HepG2 (cell line): Measurements from ENCODE around the gene ACSM5. TPM values are rescaled to one million over a fixed set of nuclear protein-coding genes. Genes with fewer than 3 reads are reported as not detected.
A peak's percentile ranks its signal among the peaks of the same experiment; 100 is the strongest.

Source experiments
- ISL2 ChIP-seq: sonication (generic); formaldehyde crosslinking; IDR thresholded peaks from 2 replicates; pipeline ENCODE4 v1.5.0; 2020; ENCODE audit warnings: missing genetic modification reagents
- JUN ChIP-seq: sonication (generic); formaldehyde crosslinking; IDR thresholded peaks from 2 replicates; pipeline ENCODE4 v1.4.0; 2020; ENCODE audit warnings: mild to moderate bottlenecking, missing genetic modification reagents
- KDM5B ChIP-seq: sonication (generic); formaldehyde crosslinking; IDR thresholded peaks from 2 replicates; pipeline ENCODE4 v1.4.0; 2020; ENCODE audit warnings: missing genetic modification reagents, mild to moderate bottlenecking, borderline replicate concordance
- MAFF ChIP-seq: IDR thresholded peaks from 2 replicates; pipeline ENCODE4 v1.6.1; 2011; ENCODE audit warnings: low read depth, low read length, improper control_type of control experiment
- NAIF1 ChIP-seq: sonication (generic); formaldehyde crosslinking; IDR thresholded peaks from 2 replicates; pipeline ENCODE4 v1.5.0; 2020; ENCODE audit warnings: mild to moderate bottlenecking, missing genetic modification reagents, borderline replicate concordance
- PHF20 ChIP-seq: sonication (generic); formaldehyde crosslinking; IDR thresholded peaks from 2 replicates; pipeline ENCODE4 v1.5.0; 2020; ENCODE audit warnings: mild to moderate bottlenecking, missing genetic modification reagents
- RBM39 ChIP-seq: fragments of 200-400 bp; formaldehyde crosslinking; IDR thresholded peaks from one replicate; pipeline ENCODE4 v1.6.1; 2018; ENCODE audit warnings: antibody characterized with exemption, mild to moderate bottlenecking, low read depth, low read length; ENCODE audit not compliant: poor library complexity, severe bottlenecking
- RORA ChIP-seq: sonication (generic); formaldehyde crosslinking; IDR thresholded peaks from 2 replicates; pipeline ENCODE4 v1.5.0; 2020; ENCODE audit warnings: mild to moderate bottlenecking, missing genetic modification reagents, moderate library complexity
- XBP1 ChIP-seq: sonication (generic); formaldehyde crosslinking; IDR thresholded peaks from 2 replicates; pipeline ENCODE4 v1.5.0; 2020; ENCODE audit warnings: missing genetic modification reagents
- YY1 ChIP-seq: IDR thresholded peaks from 2 replicates; pipeline ENCODE4 v1.6.1; 2011; ENCODE audit warnings: low read length, low read depth, moderate library complexity, mild to moderate bottlenecking; ENCODE audit not compliant: insufficient read depth, insufficient replicate concordance
- ZBTB7A ChIP-seq: sonication (generic); formaldehyde crosslinking; IDR thresholded peaks from 2 replicates; pipeline ENCODE4 v1.8.0; 2022; ENCODE audit warnings: mild to moderate bottlenecking, missing genetic modification reagents
- ZNF333 ChIP-seq: sonication (generic); formaldehyde crosslinking; IDR thresholded peaks from 2 replicates; pipeline ENCODE4 v1.4.0; 2020; ENCODE audit warnings: mild to moderate bottlenecking, missing genetic modification reagents, borderline replicate concordance
- ZNF670 ChIP-seq: sonication (generic); formaldehyde crosslinking; IDR thresholded peaks from 2 replicates; pipeline ENCODE4 v1.8.0; 2022; ENCODE audit warnings: mild to moderate bottlenecking, missing genetic modification reagents, borderline replicate concordance
- ZNF672 ChIP-seq: sonication (generic); formaldehyde crosslinking; IDR thresholded peaks from 2 replicates; pipeline ENCODE4 v1.8.1; 2022; ENCODE audit warnings: missing genetic modification reagents
- ZNF83 ChIP-seq: sonication (generic); formaldehyde crosslinking; IDR thresholded peaks from 2 replicates; pipeline ENCODE4 v1.4.0; 2020; ENCODE audit warnings: missing genetic modification reagents, mild to moderate bottlenecking, borderline replicate concordance
- polyA plus RNA-seq, 8 experiments: library from polyadenylated mRNA; depleted of rRNA in 3 of 8; stranded (reverse) in 7 of 8; unstranded in 1 of 8; fragments of >200 nt; fragmentation: Illumina TruSeq in 4 of 8; extraction: Trizol in 4 of 8; gene quantifications; 2 replicates each; pipeline versions ENCODE4 v1.2.1 to v1.2.3, GENCODE V29; 2011 to 2016; ENCODE audit warnings: low read depth in 4 of 8, missing spikeins in 1 of 8, mixed read lengths in 1 of 8; ENCODE audit not compliant: insufficient read depth in 1 of 8
- total RNA-seq, 5 experiments: library from RNA; depleted of rRNA; stranded (reverse); fragments of >200 nt; fragmentation: Illumina TruSeq; extraction: Trizol; gene quantifications; 2 replicates each; pipeline ENCODE4 v1.2.3, GENCODE V29; 2016; ENCODE audit warnings: low read depth in 1 of 5
- TF ChIP-seq, protein P1 (sequence below): sonication (generic); formaldehyde crosslinking; IDR thresholded peaks from 2 replicates; pipeline ENCODE4 v1.9.0; 2021; ENCODE audit warnings: missing genetic modification reagents, borderline replicate concordance
- TF ChIP-seq, protein P2 (sequence below): sonication (generic); formaldehyde crosslinking; IDR thresholded peaks from 2 replicates; pipeline ENCODE4 v1.4.0; 2020; ENCODE audit warnings: missing genetic modification reagents, mild to moderate bottlenecking, borderline replicate concordance
- TF ChIP-seq, protein P3 (sequence below): sonication (generic); formaldehyde crosslinking; IDR thresholded peaks from 2 replicates; pipeline ENCODE4 v1.5.0; 2020; ENCODE audit warnings: missing genetic modification reagents
- TF ChIP-seq, protein P4 (sequence below): sonication (generic); formaldehyde crosslinking; IDR thresholded peaks from 2 replicates; pipeline ENCODE4 v1.4.0; 2020; ENCODE audit warnings: missing genetic modification reagents
- TF ChIP-seq, protein P5 (sequence below): sonication (generic); formaldehyde crosslinking; IDR thresholded peaks from 2 replicates; pipeline ENCODE4 v1.8.0; 2022; ENCODE audit warnings: missing genetic modification reagents, mild to moderate bottlenecking, inconsistent platforms, borderline replicate concordance
- TF ChIP-seq, protein P6 (sequence below): sonication (generic); formaldehyde crosslinking; IDR thresholded peaks from 2 replicates; pipeline ENCODE4 v1.4.0; 2020; ENCODE audit warnings: mild to moderate bottlenecking, missing genetic modification reagents

The ACSM5 gene
- total and polyA plus RNA-seq, 2 of the 13 experiments (the other 11 are each of a cell fraction or from before 2014, with no cell fraction given): 9.1 to 15.0 TPM

DNA sequence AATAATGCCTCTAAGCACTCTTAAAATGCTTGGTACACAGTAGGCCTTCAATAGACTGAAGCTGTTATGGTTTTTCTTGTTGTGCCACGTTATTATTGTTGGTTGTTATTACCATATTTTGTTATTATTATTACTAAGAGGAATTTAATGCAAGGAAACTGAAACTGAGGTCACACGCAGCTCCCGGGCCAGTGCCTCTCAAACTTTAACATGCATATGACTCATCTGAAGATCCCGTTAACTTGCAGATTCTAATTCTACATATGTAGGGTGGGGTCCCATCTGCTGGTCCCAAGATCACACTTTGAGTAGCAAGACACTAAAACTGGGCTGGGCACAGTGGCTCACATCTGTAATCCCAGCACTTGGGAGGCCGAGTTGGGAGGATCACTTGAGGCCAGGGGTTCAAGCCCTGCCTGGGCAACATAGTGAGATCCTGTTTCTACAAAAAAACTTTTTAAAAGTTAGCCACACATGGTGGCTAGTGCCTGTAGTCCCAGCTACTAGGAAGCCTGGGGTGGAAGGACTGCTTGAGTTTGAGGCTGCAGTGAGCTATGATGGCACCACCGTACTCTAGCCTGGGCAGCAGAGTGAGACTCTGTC, 888 bp downstream of the ACSM5 start (continued):
- TF ChIP-seq, protein P1, sequence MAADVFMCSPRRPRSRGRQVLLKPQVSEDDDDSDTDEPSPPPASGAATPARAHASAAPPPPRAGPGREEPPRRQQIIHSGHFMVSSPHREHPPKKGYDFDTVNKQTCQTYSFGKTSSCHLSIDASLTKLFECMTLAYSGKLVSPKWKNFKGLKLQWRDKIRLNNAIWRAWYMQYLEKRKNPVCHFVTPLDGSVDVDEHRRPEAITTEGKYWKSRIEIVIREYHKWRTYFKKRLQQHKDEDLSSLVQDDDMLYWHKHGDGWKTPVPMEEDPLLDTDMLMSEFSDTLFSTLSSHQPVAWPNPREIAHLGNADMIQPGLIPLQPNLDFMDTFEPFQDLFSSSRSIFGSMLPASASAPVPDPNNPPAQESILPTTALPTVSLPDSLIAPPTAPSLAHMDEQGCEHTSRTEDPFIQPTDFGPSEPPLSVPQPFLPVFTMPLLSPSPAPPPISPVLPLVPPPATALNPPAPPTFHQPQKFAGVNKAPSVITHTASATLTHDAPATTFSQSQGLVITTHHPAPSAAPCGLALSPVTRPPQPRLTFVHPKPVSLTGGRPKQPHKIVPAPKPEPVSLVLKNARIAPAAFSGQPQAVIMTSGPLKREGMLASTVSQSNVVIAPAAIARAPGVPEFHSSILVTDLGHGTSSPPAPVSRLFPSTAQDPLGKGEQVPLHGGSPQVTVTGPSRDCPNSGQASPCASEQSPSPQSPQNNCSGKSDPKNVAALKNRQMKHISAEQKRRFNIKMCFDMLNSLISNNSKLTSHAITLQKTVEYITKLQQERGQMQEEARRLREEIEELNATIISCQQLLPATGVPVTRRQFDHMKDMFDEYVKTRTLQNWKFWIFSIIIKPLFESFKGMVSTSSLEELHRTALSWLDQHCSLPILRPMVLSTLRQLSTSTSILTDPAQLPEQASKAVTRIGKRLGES (CRISPR knock-in tag): no peak
- no peak for TF ChIP-seq ZNF670 (CRISPR knock-in tag)
- 0 out of 2 replicates have a peak, but pooled peaks have one; percentile 39 for TF ChIP-seq NAIF1
- no peak for TF ChIP-seq KDM5B (CRISPR knock-in tag)
- TF ChIP-seq, protein P2, sequence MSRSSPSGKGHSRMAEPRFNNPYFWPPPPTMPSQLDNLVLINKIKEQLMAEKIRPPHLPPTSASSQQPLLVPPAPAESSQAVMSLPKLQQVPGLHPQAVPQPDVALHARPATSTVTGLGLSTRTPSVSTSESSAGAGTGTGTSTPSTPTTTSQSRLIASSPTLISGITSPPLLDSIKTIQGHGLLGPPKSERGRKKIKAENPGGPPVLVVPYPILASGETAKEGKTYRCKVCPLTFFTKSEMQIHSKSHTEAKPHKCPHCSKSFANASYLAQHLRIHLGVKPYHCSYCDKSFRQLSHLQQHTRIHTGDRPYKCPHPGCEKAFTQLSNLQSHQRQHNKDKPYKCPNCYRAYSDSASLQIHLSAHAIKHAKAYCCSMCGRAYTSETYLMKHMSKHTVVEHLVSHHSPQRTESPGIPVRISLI: no peak
- TF ChIP-seq ZNF672 (CRISPR knock-in tag): no peak
- TF ChIP-seq ZBTB7A (CRISPR knock-in tag): no peak
- TF ChIP-seq PHF20 (CRISPR knock-in tag): peak; percentile 57; the same call in 1 of the 2 replicates
- no peak for TF ChIP-seq ZNF83 (CRISPR knock-in tag)
- TF ChIP-seq, protein P3, sequence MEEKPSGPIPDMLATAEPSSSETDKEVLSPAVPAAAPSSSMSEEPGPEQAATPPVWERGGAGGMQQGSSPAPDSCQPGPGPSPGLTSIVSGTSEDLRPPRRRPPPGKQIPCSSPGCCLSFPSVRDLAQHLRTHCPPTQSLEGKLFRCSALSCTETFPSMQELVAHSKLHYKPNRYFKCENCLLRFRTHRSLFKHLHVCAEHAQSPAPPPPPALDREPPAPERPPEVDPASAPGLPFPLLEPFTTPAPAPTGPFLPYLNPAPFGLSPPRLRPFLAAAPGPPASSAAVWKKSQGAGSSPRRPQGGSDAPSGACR: 0 out of 2 replicates have a peak, but pooled peaks have one; percentile 6
- TF ChIP-seq ZNF333 (CRISPR knock-in tag): no peak
- TF ChIP-seq ISL2: no peak
- TF ChIP-seq, protein P4, sequence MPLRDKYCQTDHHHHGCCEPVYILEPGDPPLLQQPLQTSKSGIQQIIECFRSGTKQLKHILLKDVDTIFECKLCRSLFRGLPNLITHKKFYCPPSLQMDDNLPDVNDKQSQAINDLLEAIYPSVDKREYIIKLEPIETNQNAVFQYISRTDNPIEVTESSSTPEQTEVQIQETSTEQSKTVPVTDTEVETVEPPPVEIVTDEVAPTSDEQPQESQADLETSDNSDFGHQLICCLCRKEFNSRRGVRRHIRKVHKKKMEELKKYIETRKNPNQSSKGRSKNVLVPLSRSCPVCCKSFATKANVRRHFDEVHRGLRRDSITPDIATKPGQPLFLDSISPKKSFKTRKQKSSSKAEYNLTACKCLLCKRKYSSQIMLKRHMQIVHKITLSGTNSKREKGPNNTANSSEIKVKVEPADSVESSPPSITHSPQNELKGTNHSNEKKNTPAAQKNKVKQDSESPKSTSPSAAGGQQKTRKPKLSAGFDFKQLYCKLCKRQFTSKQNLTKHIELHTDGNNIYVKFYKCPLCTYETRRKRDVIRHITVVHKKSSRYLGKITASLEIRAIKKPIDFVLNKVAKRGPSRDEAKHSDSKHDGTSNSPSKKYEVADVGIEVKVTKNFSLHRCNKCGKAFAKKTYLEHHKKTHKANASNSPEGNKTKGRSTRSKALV (CRISPR knock-in tag): no peak
- TF ChIP-seq, protein P5, sequence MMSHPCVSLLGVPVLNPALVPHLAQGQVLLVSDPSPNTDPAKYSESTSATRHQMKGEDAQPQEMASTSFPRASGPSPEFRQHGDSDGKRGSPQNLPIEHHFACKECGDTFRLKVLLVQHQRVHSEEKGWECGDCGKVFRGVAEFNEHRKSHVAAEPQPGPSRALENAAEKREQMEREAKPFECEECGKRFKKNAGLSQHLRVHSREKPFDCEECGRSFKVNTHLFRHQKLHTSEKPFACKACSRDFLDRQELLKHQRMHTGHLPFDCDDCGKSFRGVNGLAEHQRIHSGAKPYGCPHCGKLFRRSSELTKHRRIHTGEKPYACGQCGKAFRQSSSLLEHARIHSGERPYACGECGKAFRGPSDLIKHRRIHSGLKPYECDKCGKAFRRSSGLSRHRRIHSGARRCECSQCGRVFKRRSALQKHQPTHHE: no peak
- TF ChIP-seq, protein P6, sequence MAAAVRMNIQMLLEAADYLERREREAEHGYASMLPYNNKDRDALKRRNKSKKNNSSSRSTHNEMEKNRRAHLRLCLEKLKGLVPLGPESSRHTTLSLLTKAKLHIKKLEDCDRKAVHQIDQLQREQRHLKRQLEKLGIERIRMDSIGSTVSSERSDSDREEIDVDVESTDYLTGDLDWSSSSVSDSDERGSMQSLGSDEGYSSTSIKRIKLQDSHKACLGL (CRISPR knock-in tag): no peak
- TF ChIP-seq MAFF: no peak
- no peak for TF ChIP-seq RBM39
- no peak for TF ChIP-seq XBP1 (CRISPR knock-in tag)
- no peak for TF ChIP-seq JUN (CRISPR knock-in tag)
- no peak for TF ChIP-seq YY1
- TF ChIP-seq RORA (CRISPR knock-in tag): no peak
